ENCODE measurements around the gene LIN7A. TPM values are rescaled to one million over a fixed set of nuclear protein-coding genes. Genes with fewer than 3 reads are reported as not detected.

The LIN7A gene
- total and polyA plus RNA-seq, 2 of the 8 experiments (the other 6 are each of a cell fraction or from before 2014, with no cell fraction given): 5.8 to 22.0 TPM

DNA sequence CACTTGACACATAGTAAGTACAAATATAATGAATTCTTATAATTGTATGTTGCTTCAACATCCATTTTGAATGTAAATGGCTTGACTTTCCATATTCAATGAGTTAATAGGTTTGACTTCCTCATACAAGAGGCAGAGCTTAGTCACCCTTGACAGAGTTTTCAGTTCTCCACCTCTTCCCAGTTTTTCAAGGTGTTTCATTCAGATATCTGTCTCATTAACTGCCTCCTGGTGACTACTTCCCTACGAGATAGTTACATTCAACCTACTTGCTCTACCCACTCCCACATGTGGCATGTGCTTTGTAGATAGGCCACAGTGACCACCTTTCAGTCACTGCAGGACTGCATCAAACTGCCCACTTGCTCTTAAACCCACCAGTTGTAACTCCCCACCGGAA, 161.0 kb downstream of the LIN7A start:
- Histone ChIP-seq H2AFZ (ENCODE audit: low read length) (no peak overlapping the region), H3K79me2 (ENCODE audit: control insufficient read depth in 1 of 2, insufficient read depth in 2 of 2, low read length in 2 of 2) (no peaks in the 10 kb centered on the region), H2BK120ac (replicated peaks; ENCODE audit: low read depth, low read length) (no peak overlapping the region), H3K4ac (replicated peaks; ENCODE audit: insufficient read length, low read depth, low read length) (no peak overlapping the region), H4K20me1 (replicated peaks in 1 of 2; ENCODE audit: control insufficient read depth in 1 of 2, insufficient read depth in 2 of 2, low read length in 2 of 2) (no peaks in the 10 kb centered on the region), H2AK5ac (ENCODE audit: low read depth, low read length) (0 out of 2 replicates have a peak overlapping the region, but pooled peaks have one; percentile 46), H3K9me3 (ENCODE audit: insufficient read depth in 2 of 2, low read depth in 1 of 2, low read length in 1 of 2) (peaks cover 4 to 9% of the 10 kb centered on the region in 2 experiments; a peak in 2 of 4 replicates), H3K4me3 (ENCODE audit: extremely low read depth in 1 of 4, insufficient read depth in 2 of 4, low read depth in 3 of 4, low read length in 4 of 4) (no peak overlapping the region), H3K18ac (ENCODE audit: extremely low read depth, low read length) (0 out of 2 replicates have a peak overlapping the region, but pooled peaks have one; percentile 73), H3K23ac (ENCODE audit: insufficient read length) (no peak overlapping the region), H3K36me3 (ENCODE audit: control insufficient read depth in 2 of 4, insufficient read depth in 4 of 4, low read length in 3 of 4) (peaks cover 0 to 37% (median 10%) of the 10 kb centered on the region in 4 experiments; a peak in 3 of 8 replicates), H3K4me1 (replicated peaks in 1 of 4; ENCODE audit: control insufficient read depth in 3 of 4, insufficient read depth in 4 of 4, low read length in 3 of 4) (peaks cover 2 to 14% (median 10%) of the 10 kb centered on the region in 4 experiments; a peak in 5 of 7 replicates), H3K23me2 (ENCODE audit: low read depth, low read length) (no peaks in the 10 kb centered on the region), H4K91ac (replicated peaks; ENCODE audit: insufficient read length, low read length) (peak overlapping the region; percentile 11), H2BK15ac (ENCODE audit: low read length) (0 out of 2 replicates have a peak overlapping the region, but pooled peaks have one; percentile 31), H3K56ac (replicated peaks; ENCODE audit: insufficient read length, low read depth, low read length) (no peak overlapping the region), H2BK20ac (ENCODE audit: low read length) (0 out of 2 replicates have a peak overlapping the region, but pooled peaks have one; percentile 82), H3K79me1 (ENCODE audit: low read depth, low read length) (no peaks in the 10 kb centered on the region), H3K14ac (ENCODE audit: insufficient read length) (no peak overlapping the region), H3K27ac (ENCODE audit: low read depth, low read length) (no peak overlapping the region), H3K9ac (replicated peaks in 1 of 4; ENCODE audit: extremely low read depth in 1 of 4, low read depth in 3 of 4, low read length in 3 of 4) (no peak overlapping the region; a peak in 1 of 7 replicates), H3K4me2 (ENCODE audit: insufficient read depth in 1 of 2, low read depth in 2 of 2, low read length in 2 of 2) (no peak overlapping the region), H3K27me3 (replicated peaks in 1 of 4; ENCODE audit: control insufficient read depth in 3 of 4, extremely low read depth in 1 of 4, insufficient read depth in 3 of 4, low read length in 3 of 4) (no peaks in the 10 kb centered on the region), H2BK12ac (ENCODE audit: low read depth, low read length) (0 out of 2 replicates have a peak overlapping the region, but pooled peaks have one; percentile 21), H2BK5ac (ENCODE audit: low read depth, low read length) (no peak overlapping the region), H4K8ac (ENCODE audit: extremely low read depth, insufficient read depth, low read length) (no peak overlapping the region), H4K5ac (ENCODE audit: insufficient read length, low read depth, low read length) (no peak overlapping the region)
- TF ChIP-seq FOSL1 (IDR thresholded peaks at IDR 0.05; ENCODE audit: insufficient read depth, low read depth, low read length) (no peak), RNF2 (IDR thresholded peaks at IDR 0.05; ENCODE audit: borderline replicate concordance, low read depth, low read length, missing control alignments, poor library complexity, severe bottlenecking) (no peak), POU5F1 (IDR thresholded peaks at IDR 0.05; ENCODE audit: low read depth, low read length) (no peak), E2F6 (IDR thresholded peaks at IDR 0.05) (no peak), BACH1 (IDR thresholded peaks at IDR 0.05; ENCODE audit: low read length) (no peak), CTBP2 (IDR thresholded peaks at IDR 0.05; ENCODE audit: borderline replicate concordance, insufficient read depth, insufficient read length, low read length) (no peak), GTF2F1 (IDR thresholded peaks at IDR 0.05; ENCODE audit: borderline replicate concordance, low read depth, low read length) (no peak), RAD21 (IDR thresholded peaks at IDR 0.05 in 1 of 2, conservative IDR thresholded peaks at IDR 0.05 in 1 of 2; ENCODE audit: low read depth in 2 of 2, low read length in 2 of 2) (no peak), TAF7 (optimal IDR thresholded peaks at IDR 0.05; ENCODE audit: borderline replicate concordance, low read depth, low read length) (no peak), RFX5 (IDR thresholded peaks at IDR 0.05; ENCODE audit: borderline replicate concordance, low read depth, low read length) (no peak), KDM1A (IDR thresholded peaks at IDR 0.05; ENCODE audit: borderline replicate concordance, low read length) (no peak)
- DNase-seq (ENCODE audit: low read depth in 1 of 2, low spot score in 2 of 2) (no peak), FAIRE-seq (no peak)
- CTCF ChIA-PET (ENCODE audit: partially characterized antibody): interaction anchor here (0.7 to 1.4 kb wide), 2 partner anchors 13 to 80 kb away, joined by 3 to 4 read pairs; no protein-coding TSS in a partner anchor
- POLR2A ChIA-PET (ENCODE audit: partially characterized antibody): no interaction called here
- 86% methylated on average over 2 of the region's 2 CpGs; no CpG with 5 or more reads in 1 of the 2 experiments for WGBS, 2 experiments (ENCODE audit: extremely low coverage in 1 of 2, insufficient coverage in 1 of 2, insufficient read length in 1 of 2, insufficient replicate concordance in 2 of 2, low coverage in 1 of 2, low lambda C conversion rate in 2 of 2, missing lambda C conversion rate in 1 of 2)
